NCI-H2107 treated with DMSO at 0.1 percent for 48 hours (cell line): ENCODE data around the gene DNAH1.

Experiments
- DNase-seq: peaks from one replicate; lab custom pipeline; 2025; ENCODE audit not compliant: unreplicated experiment; lab: John Stamatoyannopoulos, UW

DNAH1 gene

DNA sequence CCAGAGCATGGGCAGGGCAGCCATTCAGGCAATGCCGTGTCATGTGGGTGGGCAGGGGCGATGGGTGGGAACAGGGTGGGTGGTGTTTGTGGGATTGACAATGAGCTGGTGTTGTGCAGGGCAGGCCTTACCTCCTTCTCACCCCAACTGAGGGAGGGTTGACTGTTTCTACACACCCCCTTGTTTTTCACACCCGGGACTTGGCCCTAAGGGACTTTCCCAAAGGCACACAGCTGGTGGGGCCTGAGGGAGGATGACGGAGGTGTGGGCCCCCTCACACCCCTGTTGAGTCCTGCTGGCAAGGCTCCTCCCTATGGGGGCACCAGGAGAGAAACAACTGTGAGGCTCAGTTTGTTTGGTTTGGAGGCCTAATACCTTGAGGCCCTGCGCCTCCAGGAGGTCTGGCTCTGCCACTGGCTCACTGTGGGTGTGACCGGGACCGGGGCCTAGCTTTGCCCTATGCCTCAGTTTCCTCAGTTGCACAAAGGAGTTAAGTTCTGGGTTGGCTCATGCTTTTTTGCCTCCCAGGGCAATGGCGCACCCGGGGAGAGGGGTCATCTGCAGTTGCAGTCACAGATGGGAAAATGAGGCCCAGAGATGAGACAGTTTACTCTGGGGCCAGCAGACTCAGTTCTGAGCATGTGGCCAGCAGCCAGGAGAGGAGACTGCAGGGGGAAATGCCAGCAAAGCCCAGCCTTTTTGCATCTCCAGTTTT, 5.1 kb upstream of the DNAH1 start:
- no peak for DNase-seq

DNA sequence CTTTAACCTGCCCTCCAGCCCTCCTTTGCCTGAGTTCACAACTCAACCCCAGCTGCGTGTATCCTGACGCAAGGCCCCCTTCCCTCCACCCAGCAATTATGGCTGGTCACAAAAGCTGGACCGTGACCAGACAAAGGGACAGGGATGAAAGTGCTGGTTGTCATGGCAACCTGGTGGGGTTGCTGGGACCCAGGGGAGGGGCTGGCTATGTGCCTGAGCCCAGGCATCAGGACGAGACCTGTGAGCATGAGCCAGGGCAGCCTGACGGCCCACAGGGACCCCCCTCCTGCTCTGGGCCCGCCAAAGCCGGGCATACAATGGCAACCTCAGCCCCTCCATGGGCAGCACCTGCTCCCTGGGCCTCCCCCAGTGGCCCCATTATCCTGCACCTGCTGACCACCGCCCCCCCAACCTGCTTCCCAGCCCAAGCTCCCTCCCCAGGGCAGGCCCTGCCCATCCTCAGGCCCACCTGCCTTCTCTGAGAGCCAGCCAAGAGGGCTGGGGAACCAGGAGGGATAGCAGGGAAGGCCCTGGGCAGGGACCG, 4.5 kb upstream of the DNAH1 start:
- DNase-seq = no peak

DNA sequence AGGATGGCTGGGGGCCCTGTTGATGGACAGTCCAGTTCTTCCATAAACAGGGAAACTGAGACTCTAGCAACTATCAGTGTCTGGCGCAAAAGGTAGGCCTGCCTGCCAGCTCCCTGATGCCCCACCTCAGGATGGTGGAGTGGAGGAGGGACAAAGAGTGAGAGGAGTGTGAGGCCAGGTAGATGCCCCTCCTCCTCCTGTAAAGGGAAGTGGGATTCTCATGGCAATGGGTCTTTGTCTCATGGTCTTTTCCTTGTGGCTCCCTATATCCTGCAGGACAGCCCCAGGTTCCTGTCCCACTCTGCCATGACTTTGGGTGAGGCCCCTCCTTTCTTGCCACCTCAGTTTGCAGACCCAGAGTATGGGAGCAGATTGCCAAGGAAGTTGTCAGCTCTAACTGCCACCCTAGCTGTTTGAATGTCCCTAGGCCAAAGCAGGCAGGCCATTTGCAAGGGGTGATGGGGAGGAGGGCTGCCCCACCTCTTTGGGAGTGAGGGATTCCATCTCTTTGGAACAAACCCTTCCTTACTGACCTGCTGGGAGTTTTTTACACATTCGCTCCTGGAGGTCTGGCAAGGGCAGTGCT, 2.8 kb upstream of the DNAH1 start:
- DNase-seq = no peak

DNA sequence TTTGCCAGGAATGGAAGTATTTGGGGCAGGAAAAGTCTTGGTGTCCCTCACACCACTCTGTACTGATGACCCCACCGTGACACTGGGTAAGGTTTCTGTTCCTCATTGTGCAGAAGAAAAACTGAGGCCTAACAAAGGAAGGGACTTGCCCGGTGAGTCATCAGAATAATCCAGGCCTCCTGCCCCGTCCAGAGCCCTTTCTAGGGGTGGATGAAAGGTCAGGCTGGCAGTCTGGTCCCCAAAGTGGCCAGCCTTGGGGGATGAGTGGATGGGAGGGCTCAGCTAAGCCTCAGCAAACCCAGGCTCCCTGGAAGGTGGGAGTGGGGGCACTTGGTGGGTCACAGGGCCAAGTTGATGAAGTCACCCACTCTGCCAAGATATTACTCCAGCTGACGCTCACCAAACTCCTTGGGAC, 2.3 kb upstream of the DNAH1 start:
- DNase-seq = no peak

DNA sequence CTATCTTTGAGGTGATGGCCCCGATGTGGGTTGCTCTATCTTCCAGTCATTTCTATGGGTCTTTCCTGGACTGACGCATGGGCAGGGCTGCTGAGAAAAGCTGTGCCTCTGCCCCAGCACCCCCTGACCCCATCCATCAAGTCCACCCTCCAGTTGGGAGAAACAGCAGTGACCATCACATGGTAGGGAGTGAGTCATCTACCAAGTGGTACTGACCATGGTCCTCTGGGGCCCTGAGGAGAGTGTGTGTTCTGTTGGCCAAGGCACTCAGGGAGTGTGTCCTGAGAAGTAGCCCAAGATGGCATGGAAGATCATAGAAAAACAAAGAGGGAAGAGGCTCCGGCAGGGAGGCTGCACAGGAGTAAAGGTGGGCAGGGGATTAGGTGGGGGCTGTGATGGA, 1.6 kb upstream of the DNAH1 start:
- no peak for DNase-seq

DNA sequence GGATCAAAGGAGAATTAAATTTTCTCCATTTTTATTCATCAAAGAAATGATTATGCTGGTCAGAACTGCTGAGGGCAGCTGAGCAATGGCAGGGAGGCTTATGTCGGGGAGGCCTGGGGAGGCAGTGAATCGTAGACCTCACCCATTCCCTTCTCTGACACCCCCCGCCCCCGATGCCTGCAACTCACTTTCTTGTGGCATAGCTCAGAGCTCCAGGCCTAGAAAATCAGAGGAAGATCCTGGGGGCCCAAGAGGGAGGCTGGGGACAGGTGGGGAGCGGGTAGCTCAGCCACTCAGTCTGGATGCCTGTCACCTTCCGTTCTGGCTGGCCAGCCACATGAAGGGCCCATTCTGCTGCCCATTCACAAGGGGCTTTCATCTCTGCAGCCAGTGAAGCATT, 1.1 kb upstream of the DNAH1 start:
- DNase-seq = no peak

DNA sequence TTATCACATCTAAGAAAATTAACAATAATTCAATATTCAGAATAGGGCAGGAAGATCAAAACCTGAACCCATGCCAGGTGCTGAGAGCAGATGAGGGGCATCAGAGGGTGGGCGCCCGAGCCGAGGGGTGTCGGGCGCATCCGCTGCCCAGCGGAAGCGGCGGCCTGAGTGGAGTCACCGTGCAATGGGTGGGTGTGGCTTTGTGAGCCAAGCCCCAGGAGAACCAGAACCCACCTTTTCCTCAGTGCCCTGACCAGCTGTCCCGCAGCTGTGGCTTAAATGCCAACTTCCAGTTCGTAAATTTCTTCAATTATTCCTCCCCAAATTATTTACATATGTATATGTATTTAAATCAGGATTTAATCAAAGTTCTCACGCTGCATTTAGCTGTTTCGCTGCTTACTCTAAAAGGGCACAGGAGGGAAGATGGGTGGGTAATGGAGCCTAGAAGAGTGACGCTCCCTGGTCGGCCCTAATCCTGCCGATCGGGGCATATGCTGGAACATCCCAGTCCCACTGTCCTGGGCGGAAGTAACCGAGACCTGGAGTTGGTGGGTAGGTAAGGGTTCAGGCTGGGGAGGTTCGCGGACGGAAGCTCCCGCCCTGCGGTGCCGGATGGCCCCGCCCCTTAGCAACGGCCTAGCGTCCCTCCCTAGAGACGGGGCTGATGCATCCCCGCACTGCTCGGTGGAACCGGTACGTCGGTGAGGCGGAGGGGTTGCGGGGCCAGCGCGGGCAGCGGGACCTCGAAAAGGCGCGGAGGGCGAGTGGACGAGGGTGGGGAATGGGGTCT, 1.3 kb downstream of the DNAH1 start:
- DNase-seq = no peak

DNA sequence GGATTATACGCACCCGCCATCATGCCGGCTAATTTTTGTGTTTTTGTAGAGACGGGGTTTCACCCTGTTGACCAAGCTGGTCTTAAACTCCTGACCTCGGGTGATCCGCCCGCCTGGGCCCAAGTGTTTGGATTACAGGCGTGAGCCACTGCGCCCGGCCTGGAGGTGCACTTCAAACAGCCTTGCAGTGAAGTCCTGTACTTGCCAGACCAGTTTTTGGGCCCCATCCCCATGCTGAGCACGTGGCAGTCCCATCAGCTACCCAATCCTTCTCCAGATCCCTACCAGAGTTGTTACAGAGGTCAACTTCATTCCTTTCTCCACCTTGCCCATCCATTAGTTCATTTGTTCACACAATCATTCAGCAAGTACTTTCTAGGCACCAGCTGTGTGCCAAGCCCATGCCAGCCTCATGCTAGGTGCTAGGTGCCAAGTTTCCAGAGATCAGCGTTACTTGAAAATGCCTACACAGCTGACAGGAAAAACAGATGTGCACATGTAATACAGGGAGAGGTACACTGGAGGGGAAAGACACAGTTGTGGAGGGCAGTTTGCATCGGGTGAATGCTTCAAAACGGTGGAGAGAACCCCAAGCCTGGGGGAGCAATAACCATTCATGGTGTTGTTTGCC, 2.2 kb downstream of the DNAH1 start:
- DNase-seq = no peak

DNA sequence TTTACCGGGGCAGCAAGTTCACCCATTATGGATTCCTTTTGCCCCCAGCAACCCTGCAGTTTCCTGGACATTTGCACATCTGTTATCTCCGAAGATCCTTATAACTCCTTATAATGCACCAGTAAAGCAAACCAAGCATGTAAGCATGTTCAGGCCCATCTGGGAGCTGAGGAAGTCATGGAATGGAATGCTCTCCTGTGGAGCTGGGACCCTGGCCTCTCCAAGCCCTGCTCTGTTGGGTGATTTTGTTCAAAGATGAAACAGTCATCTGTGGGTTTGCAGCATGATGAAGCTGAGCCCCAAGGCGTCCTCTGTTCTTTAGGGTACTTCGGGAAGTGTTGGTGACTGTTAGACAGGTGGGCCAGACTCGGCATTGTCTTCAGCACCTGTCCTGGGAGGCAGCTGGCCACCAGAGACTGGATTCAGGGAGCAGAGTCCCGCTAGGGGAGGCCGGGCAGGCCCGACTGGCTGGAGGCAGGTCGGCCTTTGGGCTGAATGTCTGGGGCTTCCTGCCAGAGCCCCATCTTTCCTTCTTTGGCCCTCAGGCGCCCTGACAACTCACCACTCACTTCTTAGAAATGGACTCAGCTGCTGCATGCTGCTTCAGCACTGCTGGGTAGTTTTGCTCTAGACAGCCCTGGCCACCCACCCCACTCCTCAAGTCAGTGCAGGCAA, 3.9 kb downstream of the DNAH1 start:
- DNase-seq = no peak

DNA sequence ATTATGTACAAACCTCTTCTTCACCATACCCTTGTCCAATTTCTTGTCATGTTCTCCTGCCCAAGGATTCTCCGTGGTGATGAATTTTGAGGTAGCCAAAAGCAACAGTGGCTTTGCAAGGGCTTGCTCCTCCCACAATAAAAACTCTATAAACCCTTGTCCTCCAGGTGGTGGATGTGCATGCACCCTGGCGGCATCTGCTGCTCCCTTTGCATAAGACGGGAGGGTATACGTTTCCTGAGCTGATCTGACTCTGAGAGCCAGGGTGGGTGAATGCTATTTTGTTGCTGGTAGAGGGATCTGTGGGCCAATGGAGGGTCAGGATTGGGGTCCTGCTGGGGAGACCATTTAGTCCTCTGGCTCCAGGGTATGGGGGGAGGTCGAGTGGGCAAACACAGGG, 5.4 kb downstream of the DNAH1 start:
- DNase-seq = no peak

DNA sequence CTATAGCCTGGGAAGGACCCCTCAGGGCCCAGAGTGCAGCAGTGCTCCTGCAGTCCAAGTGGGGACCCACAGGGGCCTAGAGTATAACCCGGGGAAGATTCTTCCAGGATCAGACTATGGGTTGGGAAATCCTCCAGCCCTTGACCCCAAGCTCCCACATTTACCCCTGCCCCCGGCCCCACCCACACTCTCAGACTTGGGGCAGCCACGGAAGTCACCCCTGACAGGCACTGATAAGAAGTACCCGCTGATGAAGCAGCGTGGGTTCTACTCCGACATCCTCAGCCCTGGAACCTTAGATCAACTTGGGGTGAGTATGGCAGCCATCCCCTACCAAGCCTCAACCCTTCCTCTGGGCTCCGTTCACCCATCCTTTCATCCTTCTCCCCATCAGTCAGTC, 6.3 kb downstream of the DNAH1 start:
- no peak for DNase-seq

DNA sequence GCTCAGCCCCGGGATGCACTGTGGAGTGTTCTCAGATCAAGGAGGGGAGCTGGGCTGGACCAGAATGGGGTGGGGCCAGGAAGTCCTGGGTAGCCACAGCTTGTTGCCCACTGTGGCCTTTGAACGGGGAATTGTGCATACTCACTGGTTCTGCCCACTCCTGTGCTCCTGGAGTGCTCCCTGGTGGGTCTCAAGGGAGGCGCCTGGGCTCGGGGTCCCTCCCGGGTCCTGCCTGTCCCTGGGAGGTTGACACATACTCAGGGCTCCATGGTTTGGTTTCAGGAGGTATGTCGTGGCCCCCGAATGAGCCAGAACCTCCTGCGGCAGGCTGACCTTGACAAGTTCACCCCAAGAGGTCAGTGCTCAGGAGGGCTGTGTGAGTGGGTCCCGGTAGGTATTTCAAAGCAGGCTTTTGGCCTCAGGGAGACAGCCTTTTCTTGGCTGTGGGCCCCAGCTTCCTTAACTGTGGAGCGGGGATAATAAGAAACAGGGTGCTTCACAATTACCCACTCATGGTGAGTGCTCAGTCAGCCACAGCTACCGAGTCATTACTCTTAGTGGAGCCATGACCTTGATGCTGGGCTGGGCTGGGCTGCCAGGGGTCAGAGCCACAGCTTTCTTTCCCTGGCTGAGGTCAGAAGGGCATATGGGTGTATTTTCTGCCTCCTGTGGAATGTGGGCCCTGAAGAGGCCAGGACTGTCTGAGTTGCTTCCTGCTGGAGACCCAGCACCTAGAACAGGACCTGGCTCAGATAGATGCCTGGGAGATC, 7.6 kb downstream of the DNAH1 start:
- DNase-seq = no peak

DNA sequence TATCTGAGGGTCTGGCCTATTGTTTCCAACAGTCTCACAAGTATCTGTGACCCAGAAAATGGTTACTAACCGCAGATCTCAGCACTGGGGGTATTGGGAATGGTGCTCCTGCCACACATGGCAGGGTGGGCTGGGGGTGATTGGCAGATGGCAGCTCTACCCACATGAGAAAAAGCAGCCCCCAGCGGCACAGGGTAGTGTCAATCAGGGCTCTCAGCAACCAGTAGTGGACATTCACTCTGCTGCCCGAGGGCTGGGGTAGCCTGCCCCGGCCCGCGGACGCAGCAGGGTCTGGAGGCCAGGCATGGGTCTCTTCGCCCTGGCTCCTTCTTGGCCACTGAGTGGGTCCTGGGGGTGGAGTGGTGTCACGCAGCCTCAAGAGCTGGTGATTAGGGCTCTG, 8.6 kb downstream of the DNAH1 start:
- DNase-seq = no peak

DNA sequence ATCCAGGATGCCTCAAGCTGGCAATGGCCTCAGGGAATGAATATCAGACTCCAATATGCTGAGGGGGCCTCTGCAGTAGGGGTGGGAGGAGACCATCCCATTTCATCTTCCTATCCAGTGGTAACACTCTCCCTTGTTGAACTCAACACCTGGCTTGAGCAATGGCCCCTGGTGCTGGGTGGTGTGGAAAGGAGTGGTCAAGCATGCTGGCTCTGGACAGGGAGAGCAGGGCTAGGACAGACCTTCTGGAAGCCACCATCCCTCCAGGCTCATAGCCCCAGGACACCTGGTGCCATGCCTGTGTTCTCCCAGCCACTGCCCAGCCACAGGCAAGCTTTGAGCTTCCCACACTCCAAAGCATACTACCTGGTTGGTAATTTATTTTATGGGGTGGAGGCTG, 9.6 kb downstream of the DNAH1 start:
- no peak for DNase-seq

DNA sequence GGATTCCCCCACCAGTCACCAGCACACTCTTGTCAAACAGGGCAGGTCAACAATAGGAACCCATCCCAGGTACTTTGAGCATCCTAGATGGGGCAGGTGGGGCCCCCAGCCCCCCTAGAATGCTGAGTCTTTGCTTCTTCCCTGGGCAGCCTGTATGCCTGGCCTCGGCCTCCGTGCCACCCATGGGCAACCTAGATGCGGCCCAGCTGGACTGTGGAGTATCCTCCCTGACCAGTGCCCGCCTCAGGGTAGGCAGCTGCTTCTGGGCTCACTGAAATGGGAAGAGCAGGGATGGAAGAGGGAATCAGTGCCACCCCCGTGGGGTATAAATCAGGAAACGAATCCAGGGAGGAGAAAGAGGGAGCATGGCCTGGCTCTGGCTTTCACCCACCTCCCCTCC, 10.9 kb downstream of the DNAH1 start:
- no peak for DNase-seq

DNA sequence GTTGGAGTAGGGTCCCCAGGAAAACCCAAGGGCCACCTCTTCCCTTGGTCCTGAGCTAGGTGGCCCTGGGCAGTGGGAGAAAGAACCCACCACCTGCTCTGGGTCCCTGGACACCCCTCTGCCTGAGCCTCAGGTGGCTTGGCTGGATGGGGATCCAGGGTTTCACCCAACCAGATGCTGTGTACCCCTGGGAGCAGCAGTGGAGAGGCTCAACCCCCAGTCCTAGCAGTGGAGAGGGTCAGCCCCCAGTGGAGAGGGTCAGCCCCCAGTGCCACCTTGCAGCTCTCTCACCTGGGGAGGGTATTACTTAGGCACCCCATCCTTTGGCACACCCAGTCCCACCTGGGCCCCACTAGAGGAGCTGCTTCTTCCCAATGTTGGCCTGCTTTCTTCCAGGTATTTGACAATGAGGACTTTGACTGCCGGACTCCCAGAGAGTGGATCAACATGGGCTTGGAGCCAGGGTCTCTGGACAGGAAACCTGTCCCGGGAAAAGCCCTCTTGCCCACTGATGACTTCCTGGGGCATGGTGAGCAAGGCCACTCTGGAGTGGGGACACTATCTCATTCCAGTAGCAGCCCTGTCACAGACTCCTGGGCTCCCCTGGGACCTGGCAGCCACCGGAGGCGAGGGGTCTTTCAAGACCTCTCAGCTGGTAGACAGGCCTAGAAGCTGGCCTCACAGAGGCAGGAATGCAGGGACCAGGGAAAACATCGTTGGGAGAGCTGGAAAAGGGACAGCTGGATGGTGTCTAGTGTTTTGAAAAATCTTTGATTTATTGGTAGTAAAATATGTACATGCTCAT, 11.6 kb downstream of the DNAH1 start:
- no peak for DNase-seq

DNA sequence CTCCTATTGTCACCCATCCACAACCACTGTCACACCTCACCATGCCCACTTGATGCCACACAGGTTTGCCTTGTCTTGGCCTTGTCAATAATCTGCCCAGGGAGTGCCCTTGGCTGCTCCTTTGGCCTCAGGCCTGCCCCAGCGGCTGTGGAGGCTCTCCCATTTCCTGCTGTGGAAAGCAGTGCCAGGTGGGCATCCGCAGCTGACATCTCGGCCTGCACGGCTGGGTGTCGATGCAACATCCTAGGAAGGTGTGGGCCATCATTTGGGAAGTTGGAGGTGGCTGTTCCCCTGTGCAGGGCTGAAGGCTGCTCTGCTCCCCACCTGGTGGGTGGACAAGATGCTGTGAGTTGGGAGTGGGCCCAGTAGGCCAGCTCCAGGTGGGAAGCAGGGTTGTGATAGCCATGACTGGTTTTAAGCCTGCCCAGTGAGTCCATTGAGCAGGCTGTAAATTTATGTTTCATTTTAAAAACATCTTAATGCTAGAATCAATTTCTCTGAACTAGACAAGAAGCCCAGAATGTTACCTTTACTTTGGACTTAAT, 12.5 kb downstream of the DNAH1 start:
- DNase-seq = no peak

DNA sequence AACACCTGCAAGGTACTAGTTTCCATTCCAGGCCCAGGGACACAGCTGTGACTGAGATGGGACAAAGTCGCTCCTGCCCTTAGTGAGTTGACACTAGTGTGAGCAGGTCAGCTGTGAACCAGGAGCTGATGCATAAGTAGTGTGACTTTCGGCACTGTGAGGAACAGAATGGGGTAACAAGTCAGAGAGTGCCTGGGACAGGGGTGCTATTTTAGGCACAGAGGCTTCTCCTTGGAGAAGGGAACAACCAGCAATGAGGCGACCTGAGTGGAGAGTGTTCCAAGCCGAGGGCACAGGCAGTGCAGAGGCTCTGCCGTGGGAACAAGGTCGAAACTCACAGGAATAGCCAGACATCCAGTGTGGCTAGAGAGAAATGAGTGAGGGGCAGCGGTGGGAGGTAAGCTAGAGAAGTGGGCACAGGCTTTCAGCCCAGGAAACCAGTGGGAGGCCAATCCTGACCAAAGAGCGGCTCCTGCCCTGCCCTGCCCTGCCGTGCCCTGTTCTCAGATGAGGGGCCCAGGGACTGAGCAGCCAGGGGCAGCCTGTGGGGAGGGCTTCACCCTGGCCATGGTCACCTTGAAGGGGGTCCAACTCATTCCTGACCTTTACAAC, 14.2 kb downstream of the DNAH1 start:
- DNase-seq = no peak

DNA sequence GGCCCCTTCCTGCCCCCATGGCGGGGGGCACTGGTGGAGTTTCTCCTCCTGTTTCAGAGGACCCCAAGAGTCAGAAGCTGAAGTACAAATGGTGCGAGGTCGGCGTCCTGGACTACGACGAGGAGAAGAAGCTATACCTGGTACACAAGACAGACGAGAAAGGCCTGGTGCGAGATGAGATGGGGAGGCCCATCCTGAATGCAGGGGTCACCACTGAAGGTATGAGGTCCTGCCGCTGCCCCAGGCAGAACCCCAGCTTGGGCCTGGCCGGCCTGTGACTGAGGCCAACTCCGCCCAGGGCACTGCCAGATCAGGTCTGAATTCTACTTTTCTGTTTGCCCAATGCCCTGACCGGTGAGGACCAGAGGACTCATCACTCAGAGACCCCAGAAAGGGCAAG, 15.0 kb downstream of the DNAH1 start:
- DNase-seq = no peak
